HG03469 (cell line): ENCODE measurements around the gene LARP4B.

ENCODE experiments used
- ATAC-seq: cut with Tn5 transposase; IDR thresholded peaks from one replicate; pipeline ENCODE4 v1.9.1; 2021; ENCODE audit warnings: mild to moderate bottlenecking, moderate library complexity, moderate number of reproducible peaks; ENCODE audit not compliant: unreplicated experiment

Gene LARP4B

DNA sequence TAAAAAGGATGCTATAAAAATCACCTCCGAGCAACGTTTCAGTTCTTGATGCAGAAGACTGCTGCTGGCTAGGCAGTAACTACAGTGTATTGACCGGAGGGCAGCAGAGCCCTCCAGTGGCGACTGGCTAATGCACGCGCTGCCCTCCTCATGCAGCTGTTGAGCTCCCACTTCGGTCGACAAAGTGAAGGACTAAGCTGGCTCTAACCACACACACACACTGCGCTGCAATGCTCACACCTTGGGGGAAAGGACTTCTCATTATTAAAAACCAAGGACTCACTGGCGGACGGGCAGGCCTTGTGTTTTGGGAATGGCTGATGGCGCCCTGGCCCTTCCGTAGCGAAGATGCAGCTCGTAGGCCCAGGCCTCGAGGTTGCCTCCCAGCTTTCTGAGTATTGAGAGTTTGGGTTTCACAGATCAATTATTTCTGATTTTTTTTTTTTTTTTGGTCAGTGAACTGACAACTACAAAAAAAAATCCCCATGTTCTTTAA lies 121.1 kb downstream of the LARP4B start:
- ATAC-seq, result no peak

DNA sequence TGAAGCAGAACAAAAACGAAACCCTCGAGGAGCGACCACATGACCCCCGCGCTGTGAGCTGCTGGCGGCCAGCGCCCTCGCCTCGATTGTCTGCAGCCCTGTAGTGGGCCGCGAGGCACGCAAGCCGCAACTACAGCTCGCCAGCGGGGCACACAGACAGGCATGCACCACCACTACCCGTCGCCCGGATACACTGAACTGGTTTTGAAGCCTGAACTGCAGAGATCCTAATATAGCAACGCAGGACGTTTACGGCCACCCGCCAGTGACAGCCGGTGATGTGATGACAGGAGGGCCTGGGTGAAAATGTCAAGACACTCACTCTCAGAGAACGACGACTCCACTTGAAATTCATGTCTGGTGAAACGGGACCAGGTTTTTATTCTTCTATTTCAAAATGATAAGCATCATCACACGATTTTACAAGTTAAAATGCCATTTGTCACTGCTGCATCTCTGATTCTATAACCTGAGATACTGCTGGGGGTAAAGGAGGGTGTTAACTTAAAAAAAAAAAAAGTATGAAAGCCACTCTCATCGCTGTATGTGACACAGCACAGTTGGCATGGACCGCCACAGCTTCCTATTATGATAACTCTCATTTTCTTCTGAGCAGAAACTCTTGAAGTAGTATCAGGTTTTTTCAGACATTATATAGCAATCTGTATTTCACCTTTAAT lies 121.7 kb downstream of the LARP4B start:
- ATAC-seq, result no peak

DNA sequence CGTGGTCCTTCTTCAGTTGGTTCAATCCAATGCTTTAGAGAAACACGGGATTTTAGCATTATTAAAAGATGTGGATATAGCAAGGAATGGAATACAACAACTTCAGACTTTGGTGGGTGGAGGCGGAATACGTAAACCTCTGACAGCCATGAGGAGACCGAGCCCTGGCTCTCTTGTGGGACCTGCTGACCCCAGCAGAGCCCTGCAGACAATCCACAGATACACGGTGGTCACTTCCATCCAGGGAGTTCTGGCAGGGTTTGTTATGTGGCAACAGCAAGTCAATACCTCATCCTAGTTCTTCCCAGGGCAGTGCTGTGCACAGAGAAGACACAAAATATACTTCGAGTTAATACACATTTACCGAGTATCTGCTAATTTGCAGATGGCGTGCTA lies 123.5 kb downstream of the LARP4B start:
- no peak for ATAC-seq

DNA sequence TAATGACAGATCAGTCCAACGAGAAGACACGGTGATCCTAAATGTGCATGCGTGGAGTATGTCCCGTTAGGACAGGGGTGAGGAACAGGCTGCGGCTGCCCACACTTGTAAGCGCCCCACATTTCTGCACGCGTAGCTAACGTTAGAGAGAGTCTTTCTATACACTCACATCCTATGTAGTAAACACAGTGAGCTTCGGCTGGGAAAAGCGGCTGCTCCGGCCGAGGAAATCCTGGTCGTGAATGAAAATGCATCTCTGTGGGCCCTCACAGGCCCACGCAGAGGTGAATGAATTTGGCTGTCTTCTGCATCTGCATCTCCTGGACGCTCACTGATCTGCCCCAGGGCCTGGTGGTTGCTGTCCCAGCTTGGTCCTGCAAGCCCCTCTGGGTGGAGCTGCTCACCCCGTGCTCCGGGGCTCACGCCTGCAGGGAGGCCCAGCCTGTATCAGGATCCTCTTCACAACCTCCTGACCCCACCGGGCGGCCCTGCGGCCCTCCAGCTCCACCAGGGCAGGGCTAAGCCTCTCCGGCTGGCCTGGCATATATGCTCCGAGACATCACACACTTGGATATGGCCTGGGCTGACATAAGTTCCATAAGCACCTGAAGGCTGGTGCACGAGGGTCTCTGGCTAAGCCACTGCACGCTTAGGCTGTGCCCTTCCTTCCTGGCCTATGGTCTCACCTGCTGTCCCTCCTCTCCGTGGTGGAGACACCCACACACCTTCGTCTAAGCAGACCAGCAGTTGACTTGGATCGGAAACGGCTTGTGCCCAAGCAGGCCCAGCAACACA lies 124.1 kb downstream of the LARP4B start:
- ATAC-seq, result no peak

DNA sequence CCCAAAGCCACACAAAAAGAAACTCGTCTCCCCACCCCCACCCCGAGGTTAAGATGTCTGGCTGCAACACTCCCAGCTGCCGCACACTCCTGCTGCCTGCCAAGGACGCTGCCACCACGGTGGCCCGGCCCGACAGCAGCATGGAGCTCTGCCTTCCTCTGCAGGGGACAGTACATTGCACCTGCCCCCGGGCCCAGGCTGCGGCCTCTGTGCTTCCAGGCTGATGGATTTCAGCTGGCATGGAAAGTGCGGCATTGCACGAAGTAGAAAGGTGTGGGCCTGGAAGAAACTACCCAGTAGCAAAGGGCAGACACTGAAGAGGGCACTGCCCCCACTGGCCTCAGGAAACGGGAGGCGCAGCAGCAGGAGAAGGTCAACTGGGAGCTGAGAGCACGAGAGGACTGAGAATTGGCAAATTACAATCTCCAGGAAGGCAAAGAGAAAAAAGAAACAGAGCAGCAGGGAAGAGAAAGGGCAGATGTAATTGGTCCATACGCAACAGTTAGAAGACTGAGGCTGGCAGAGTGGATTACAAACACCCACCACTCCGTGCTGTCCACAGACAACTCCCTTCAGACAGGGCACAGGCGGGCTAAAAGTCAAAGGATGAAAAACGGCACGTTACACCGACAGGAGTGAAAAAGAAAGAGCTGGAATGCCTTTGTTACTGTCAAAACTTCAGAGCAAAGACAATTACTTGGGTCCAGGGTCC lies 124.9 kb downstream of the LARP4B start:
- no peak for ATAC-seq

DNA sequence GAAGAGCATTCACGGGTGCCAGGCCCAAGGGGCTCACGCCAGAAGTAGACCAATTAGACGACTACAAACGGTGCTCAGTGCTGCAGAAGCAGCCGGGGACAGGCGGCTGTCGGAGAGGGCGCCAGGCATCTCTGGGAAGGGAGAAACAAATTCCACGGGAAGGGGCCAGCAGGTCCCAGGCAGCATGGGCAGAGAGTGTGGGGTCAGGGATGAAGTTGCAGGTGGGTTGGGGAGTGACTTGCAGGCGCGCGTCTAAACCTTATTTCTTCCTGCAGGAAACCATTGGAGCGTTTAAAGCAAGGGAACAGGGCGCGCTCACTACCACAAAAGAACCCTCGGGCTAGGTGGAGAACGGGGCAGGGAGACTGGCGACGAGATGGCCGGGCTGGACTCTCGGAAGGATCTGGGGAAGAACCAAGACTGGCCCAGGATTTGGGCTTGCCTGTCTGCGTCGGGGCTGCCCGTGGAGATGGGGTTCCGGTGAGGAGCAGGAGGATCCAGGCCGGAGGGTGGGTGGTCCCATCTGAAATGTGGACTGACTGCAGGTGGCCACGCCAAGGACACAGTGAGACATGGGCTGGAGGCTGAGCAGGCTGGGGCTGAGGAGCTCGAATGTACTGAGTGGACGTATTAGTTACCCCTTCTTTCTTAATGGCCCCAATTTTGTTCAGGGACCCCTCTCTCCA lies 125.7 kb downstream of the LARP4B start:
- ATAC-seq, result no peak

DNA sequence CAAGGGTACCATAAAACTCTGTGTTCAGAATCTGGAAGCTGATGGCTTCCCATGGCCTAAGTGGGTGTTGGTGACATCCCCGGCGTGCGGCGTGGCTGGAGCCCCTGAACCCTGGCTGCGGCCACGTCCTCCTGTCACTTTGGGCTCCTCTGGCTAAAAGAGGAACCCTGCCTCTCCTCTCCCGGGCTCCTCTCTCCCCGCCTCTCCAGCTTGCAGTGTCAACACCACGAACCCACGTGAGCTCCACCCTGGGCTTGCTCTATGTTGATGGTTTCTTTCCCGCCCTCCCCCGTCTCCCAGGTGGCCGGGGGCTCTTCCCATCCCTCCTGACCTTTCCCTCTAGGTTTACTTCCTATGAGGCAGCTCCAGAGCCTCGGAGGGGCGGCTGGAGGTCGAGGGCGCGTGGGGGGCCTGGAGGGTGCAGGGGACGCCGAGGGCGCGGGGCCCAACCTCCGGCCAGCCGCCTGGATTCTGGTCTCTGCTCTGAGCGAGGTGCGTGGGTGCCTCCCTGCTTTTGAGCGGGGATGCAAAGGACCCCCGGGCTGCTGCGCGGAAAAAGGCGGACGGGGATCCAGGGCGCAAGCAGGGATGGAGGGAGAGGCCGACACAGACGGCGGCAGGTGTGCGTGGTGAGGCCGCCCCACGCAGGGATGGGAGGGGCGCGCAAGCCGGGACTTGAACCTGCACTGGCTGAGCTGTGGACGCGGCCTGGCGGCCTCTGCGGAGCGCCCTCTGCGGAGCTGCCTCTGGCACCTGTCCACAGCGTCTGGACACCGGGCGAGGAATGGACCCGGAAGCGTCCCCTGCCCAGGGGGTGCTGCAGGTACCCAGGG lies 126.5 kb downstream of the LARP4B start:
- no peak for ATAC-seq

DNA sequence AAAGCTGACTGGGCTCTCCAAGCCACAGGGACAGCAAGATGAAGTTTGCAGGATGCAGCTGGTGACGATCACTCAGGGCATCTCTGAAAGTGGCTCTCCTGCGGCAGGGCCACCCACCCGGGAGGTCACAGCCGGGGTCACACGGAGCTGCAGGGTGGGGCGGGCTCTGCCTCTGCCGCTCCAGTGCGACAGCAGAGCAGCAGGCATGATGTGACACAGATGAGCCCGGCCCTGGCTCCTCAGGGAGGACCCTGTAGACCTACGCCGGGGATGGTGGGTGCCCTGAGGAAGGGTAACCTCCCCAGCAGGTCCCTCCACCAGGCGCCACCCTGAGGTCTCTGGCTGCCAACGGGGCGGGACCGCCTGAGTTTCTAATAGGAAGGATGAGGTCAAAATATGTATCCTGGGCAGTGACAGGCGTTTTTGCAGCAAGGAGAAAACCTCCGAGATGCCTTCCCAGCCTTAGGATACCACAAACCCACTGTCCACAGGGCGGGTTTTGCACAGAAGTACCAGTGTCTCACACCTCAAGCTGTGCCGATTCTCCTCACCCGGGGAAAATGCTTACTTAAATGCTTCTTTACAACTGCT lies 127.2 kb downstream of the LARP4B start:
- ATAC-seq, result no peak

DNA sequence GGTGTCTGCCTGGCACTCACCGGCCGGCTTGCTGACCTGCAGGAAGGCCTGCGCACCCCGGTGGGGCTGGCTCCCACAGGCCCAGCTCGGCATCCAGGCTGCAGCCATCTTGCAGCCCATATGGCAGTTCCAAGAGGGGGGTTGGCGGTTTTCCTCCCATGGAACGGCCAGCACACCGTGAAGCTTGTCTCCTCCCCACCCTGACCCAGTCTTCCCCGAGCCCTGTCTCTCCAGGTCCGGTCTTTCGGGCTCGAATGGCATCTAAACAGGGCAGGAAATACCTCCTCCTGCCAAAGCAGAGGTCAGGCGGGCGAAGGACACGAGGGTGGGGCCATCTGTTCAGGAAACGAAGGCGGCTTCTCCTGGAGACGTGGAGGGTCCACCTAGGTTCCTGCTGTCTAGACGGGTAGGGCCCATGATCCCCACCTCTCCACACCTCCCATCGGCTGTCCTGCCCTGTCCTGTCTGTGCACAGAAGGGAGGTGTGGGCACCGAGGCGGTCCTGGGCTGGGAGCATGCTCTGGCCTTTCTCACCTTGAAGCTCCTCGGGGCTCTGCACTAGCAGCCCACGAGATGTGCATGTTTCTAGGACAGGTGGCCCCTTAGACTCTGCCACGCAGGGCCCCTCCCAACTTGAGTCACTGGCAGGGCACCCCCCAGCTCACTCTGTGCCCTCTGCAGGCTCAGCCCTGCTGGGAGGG lies 128.3 kb downstream of the LARP4B start:
- no peak for ATAC-seq

DNA sequence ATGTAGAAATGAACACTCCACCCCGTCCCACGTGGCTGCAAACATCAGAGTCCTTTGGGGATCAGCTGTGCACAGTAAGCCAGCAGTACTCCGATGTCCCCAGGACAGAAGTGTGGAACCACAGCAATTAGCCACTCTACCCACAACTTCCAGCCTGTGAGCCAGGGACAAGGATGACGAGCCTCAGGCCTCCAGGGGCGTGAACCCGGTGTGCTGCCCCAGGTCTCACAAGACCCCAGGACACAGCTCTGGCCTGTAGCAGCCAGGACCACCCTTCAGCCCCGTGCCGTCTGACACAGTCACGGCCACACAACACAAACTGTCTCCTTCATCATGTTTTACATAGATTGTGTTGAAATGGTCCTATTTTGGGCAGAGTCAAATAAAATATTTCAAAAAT lies 129.0 kb downstream of the LARP4B start:
- no peak for ATAC-seq

DNA sequence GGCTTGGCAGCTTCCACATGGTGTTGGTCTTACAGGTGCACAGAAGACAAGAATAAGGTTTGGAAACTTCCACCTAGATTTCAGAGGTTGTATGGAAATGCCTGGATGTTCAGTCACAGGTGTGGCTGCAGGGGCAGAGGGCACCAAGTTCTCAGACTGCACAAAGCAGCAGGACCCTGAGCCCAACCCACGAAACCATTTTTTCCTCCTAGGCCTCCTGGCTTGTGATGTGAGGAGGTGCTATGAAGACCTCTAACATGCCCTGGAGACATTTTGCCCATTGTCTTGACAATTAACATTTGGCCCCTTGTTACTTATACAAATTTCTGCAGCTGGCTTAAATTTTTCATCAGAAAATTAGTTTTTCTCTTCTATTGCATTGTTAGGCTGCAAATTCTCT lies 134.3 kb downstream of the LARP4B start:
- ATAC-seq, result no peak

DNA sequence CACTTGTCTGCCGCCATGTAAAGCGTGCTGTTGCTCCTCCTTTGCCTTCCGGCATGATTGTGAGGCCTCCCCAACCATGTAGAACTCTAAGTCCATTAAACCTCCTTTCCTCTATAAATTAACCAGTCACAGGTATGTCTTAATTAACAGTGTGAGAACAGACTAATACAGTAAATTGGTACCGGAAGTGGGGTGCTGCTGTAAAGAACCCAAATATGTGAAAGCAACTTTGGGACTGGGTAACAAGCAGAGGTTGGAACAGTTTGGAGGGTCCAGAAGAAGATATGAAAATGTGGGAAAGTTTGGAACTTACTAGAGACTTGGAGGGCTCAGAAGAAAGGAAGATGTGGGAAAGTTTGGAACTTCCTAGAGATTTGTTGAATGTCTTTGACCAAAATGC lies 135.3 kb downstream of the LARP4B start:
- no peak for ATAC-seq

DNA sequence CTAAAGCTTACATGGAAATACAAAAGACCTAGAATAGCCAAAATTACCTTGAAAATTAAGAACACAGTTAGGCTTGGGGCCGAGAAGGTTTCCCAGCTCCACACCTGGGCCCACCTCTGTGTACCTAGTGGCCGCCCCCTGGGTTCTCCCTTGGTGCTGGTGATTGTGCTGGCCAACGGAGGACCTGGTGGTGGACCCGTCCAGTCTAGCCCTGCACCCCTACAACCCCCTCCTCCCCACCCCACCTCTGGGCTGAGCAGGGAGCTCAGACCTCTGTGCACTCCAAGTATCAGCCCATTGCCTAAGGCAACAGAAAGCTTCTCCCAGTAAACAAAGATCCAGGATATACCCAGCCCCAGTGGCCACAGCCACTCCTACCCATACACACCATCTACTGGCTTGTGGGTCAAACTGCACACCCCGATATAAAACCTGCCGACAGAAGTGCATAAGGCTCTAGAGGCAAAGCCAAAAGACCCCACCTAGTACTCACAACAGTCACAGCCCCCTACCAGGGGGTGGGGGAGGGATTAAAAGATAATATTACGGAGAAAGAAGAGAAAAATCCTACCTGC lies 137.0 kb downstream of the LARP4B start:
- no peak for ATAC-seq

DNA sequence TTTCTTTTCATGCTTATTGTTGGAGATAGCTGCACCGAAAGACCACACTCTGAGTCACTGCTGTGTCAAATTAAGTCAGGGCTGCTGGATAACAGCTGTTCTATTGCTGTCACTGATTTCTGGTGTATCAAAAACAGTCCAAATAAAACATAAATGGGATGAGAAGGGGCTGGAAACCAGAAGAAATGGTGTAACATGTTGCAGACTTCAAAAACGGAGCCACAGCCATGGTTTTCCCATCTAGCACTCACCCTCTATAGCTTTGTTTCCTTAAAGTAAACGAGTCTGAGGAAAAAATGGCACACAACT lies 138.8 kb downstream of the LARP4B start:
- no peak for ATAC-seq

DNA sequence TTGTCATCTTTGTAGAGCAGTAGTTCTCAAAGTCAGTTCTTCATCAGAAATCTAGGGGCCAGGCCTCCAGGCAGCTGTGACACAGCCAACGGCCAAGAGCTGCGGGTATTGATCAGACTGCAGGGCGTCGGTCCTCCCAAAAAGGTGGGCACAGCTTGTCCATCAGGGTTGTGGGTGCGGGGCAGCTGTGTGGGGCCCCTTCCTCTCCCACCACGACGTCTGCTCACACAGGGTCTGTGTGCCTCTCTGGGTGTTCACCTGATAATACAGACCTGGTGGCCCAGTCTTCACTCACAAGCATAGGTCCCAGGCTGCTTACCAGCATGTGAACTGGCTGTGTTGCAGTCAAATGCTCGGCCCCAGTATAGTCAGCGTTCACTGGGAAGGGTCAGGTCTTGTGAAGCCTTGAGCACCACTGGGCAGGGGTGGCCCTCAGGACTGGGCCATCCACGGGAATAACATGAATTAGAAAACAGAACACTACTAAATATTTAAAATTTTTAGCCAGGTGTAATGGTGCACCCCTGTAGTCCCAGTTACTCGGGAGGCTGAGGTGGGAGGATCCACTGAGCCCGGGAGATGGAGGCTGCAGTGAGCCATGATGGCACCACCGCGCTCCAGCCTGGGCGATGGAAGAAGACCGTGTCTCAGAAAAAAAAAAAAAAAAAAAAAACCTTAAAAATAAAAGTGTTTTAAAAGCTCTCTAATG lies 139.3 kb downstream of the LARP4B start:
- ATAC-seq, result no peak

DNA sequence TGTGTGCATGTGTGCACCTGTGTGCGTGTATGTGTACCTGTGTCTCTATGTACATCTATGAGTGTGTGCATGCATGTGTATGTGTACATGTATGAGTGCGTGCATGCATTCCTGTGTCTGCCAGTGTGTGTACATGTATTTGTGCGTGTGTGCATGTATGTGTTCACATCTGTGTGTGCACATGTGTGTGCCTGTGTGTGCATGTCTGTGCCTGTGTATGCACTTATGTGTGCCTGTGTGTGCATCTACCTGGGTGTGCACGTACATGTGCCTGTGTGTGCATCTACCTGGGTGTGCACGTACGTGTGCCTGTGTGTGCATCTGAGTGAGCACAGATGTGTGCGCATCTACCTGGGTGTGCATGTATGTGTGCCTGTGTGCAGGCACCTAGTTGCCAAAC lies 139.9 kb downstream of the LARP4B start:
- no peak for ATAC-seq

DNA sequence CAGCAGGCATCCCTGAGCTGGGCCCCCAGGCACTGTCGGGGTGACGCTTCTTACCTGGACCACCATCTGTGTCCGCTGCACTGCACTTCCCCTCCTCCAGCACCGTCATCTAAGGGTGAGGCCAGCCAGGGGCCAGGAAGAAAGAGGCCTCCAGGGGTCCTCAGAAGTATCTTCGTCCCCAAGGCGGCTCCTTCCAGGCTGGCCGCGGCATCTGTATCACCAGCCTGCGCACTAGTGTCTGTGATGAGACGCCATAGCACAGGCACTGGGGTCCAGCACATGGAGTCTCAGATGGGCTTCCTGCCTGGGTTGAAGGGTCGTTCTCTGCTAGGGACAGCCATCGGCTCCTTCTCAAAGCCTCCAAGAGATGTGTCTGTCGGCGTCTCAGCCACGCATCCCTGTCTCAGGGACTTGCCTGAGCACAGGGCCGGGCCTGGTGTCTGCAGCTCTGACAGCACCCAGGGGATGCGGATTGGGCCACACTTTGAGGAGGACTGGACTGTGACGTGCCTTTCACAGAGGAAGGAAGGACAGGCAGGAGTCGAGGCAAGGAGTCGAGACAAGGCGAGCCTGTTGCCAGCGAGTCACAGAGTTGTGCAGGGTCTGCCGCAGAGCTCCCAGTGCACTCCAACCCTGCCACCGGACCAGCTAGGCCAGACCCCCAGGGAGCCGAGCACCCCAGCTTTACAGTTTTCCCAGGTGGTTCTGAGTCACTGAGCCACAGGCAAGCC lies 140.5 kb downstream of the LARP4B start:
- ATAC-seq, result no peak
